ACC112 (cell line): Measurements from ENCODE around the gene EPHA8.

Experiments
- H2AFZ ChIP-seq: fragments of 200-600 bp; sonication (generic); one replicate; pipeline ENCODE4 v1.6.0; 2017; ENCODE audit warnings: antibody characterized with exemption, low read length; ENCODE audit not compliant: unreplicated experiment
- H3K27ac ChIP-seq: fragments of 200-600 bp; sonication (generic); 2 replicates; pipeline ENCODE4 v1.5.1; 2014; ENCODE audit warnings: low read depth, mild to moderate bottlenecking, antibody characterized with exemption, low read length, moderate library complexity
- H3K27me3 ChIP-seq: fragments of 200-600 bp; sonication (generic); 2 replicates; pipeline ENCODE4 v1.6.1; 2014; ENCODE audit warnings: mild to moderate bottlenecking, antibody characterized with exemption, low read length, moderate library complexity, mixed read lengths; ENCODE audit not compliant: insufficient read depth
- H3K36me3 ChIP-seq: fragments of 200-600 bp; sonication (generic); 2 replicates; pipeline ENCODE4 v1.6.1; 2016; ENCODE audit warnings: mild to moderate bottlenecking, antibody characterized with exemption, low read length, moderate library complexity, mixed read lengths; ENCODE audit not compliant: insufficient read depth
- H3K4me1 ChIP-seq: fragments of 200-600 bp; sonication (generic); one replicate; pipeline ENCODE4 v1.6.1; 2016; ENCODE audit warnings: low read length, mixed read lengths; ENCODE audit not compliant: insufficient read depth, unreplicated experiment, control insufficient read depth
- H3K4me3 ChIP-seq: fragments of 200-600 bp; sonication (generic); 2 replicates; pipeline ENCODE4 v1.5.1; 2014; ENCODE audit warnings: mild to moderate bottlenecking, low read depth, low read length
- H3K79me2 ChIP-seq: fragments of 200-600 bp; sonication (generic); one replicate; pipeline ENCODE4 v1.6.0; 2016; ENCODE audit warnings: low read length; ENCODE audit not compliant: control insufficient read depth, unreplicated experiment, insufficient read depth

EPHA8 gene

GRCh38 chr1:22566161-22566560, 2.9 kb downstream of the EPHA8 start:
- Histone ChIP-seq H3K79me2 (no peaks in the 10 kb centered on the region), H3K27me3 (peaks cover 78% of the 10 kb centered on the region), H3K36me3 (no peaks in the 10 kb centered on the region), H3K4me1 (no peaks in the 10 kb centered on the region), H2AFZ (no peak overlapping the region), H3K4me3 (no peak overlapping the region), H3K27ac (no peak overlapping the region)

GRCh38 chr1:22567197-22567596, 3.9 kb downstream of the EPHA8 start:
- Histone ChIP-seq H3K4me3 (no peak overlapping the region), H3K36me3 (no peaks in the 10 kb centered on the region), H3K27me3 (peaks cover 75% of the 10 kb centered on the region), H2AFZ (no peak overlapping the region), H3K4me1 (no peaks in the 10 kb centered on the region), H3K79me2 (no peaks in the 10 kb centered on the region), H3K27ac (no peak overlapping the region)

GRCh38 chr1:22567994-22568393, 4.7 kb downstream of the EPHA8 start:
- no peaks in the 10 kb centered on the region for H3K36me3 ChIP-seq
- H2AFZ ChIP-seq, result no peak overlapping the region
- no peaks in the 10 kb centered on the region for H3K4me1 ChIP-seq
- H3K4me3 ChIP-seq, result no peak overlapping the region
- peaks cover 75% of the 10 kb centered on the region for H3K27me3 ChIP-seq
- H3K27ac ChIP-seq, result no peak overlapping the region
- no peaks in the 10 kb centered on the region for H3K79me2 ChIP-seq

GRCh38 chr1:22569269-22569668, 6.0 kb downstream of the EPHA8 start:
- H3K4me1 ChIP-seq, result no peaks in the 10 kb centered on the region
- no peak overlapping the region for H3K4me3 ChIP-seq
- no peaks in the 10 kb centered on the region for H3K36me3 ChIP-seq
- H3K27ac ChIP-seq, result no peak overlapping the region
- no peak overlapping the region for H2AFZ ChIP-seq
- peaks cover 80% of the 10 kb centered on the region for H3K27me3 ChIP-seq
- no peaks in the 10 kb centered on the region for H3K79me2 ChIP-seq

GRCh38 chr1:22570140-22570909, 7.0 kb downstream of the EPHA8 start:
- Histone ChIP-seq H3K4me3 (no peak overlapping the region), H3K27me3 (peaks cover 80% of the 10 kb centered on the region), H3K4me1 (no peaks in the 10 kb centered on the region)

GRCh38 chr1:22572818-22573217, 9.5 kb downstream of the EPHA8 start:
- Histone ChIP-seq H2AFZ (no peak overlapping the region), H3K79me2 (no peaks in the 10 kb centered on the region), H3K4me3 (no peak overlapping the region), H3K27me3 (peaks cover 62% of the 10 kb centered on the region), H3K4me1 (no peaks in the 10 kb centered on the region), H3K36me3 (no peaks in the 10 kb centered on the region), H3K27ac (no peak overlapping the region)

More at GRCh38 chr1:22570140-22570909, 7.0 kb downstream of the EPHA8 start:
- no peaks in the 10 kb centered on the region for H3K79me2 ChIP-seq
- H3K36me3 ChIP-seq, result no peaks in the 10 kb centered on the region
- H2AFZ ChIP-seq, result no peak overlapping the region
- H3K27ac ChIP-seq, result no peak overlapping the region

GRCh38 chr1:22573237-22573636, 9.9 kb downstream of the EPHA8 start:
- no peak overlapping the region for H3K4me3 ChIP-seq
- H3K27ac ChIP-seq, result no peak overlapping the region
- H3K36me3 ChIP-seq, result no peaks in the 10 kb centered on the region
- H2AFZ ChIP-seq, result no peak overlapping the region
- H3K27me3 ChIP-seq, result peaks cover 59% of the 10 kb centered on the region
- H3K4me1 ChIP-seq, result no peaks in the 10 kb centered on the region
- H3K79me2 ChIP-seq, result no peaks in the 10 kb centered on the region

- Histone ChIP-seq H2AFZ (no peak overlapping the region), H3K36me3 (no peaks in the 10 kb centered on the region), H3K4me3 (no peak overlapping the region), H3K27me3 (peaks cover 53% of the 10 kb centered on the region), H3K27ac (no peak overlapping the region), H3K79me2 (no peaks in the 10 kb centered on the region), H3K4me1 (no peaks in the 10 kb centered on the region)
Measured at GRCh38 chr1:22575532-22576149, 12.4 kb downstream of the EPHA8 start.

- no peak overlapping the region for H3K4me3 ChIP-seq
- no peaks in the 10 kb centered on the region for H3K36me3 ChIP-seq
- no peaks in the 10 kb centered on the region for H3K4me1 ChIP-seq
- no peaks in the 10 kb centered on the region for H3K79me2 ChIP-seq
- H2AFZ ChIP-seq, result no peak overlapping the region
- peaks cover 51% of the 10 kb centered on the region for H3K27me3 ChIP-seq
- H3K27ac ChIP-seq, result no peak overlapping the region
Measured at GRCh38 chr1:22576150-22576544, 12.9 kb downstream of the EPHA8 start.

GRCh38 chr1:22576617-22577016, 13.3 kb downstream of the EPHA8 start:
- H3K27me3 ChIP-seq, result peaks cover 48% of the 10 kb centered on the region
- H3K79me2 ChIP-seq, result no peaks in the 10 kb centered on the region
- H3K27ac ChIP-seq, result no peak overlapping the region
- H3K4me1 ChIP-seq, result no peaks in the 10 kb centered on the region
- H2AFZ ChIP-seq, result no peak overlapping the region
- H3K36me3 ChIP-seq, result no peaks in the 10 kb centered on the region
- no peak overlapping the region for H3K4me3 ChIP-seq

GRCh38 chr1:22578732-22579361, 15.6 kb downstream of the EPHA8 start:
- Histone ChIP-seq H3K4me1 (no peaks in the 10 kb centered on the region), H3K4me3 (no peak overlapping the region), H3K27me3 (peaks cover 38% of the 10 kb centered on the region), H3K36me3 (no peaks in the 10 kb centered on the region), H3K79me2 (no peaks in the 10 kb centered on the region), H2AFZ (no peak overlapping the region), H3K27ac (no peak overlapping the region)
